ENCODE data around the gene FGF11.

FGF11 gene

DNA sequence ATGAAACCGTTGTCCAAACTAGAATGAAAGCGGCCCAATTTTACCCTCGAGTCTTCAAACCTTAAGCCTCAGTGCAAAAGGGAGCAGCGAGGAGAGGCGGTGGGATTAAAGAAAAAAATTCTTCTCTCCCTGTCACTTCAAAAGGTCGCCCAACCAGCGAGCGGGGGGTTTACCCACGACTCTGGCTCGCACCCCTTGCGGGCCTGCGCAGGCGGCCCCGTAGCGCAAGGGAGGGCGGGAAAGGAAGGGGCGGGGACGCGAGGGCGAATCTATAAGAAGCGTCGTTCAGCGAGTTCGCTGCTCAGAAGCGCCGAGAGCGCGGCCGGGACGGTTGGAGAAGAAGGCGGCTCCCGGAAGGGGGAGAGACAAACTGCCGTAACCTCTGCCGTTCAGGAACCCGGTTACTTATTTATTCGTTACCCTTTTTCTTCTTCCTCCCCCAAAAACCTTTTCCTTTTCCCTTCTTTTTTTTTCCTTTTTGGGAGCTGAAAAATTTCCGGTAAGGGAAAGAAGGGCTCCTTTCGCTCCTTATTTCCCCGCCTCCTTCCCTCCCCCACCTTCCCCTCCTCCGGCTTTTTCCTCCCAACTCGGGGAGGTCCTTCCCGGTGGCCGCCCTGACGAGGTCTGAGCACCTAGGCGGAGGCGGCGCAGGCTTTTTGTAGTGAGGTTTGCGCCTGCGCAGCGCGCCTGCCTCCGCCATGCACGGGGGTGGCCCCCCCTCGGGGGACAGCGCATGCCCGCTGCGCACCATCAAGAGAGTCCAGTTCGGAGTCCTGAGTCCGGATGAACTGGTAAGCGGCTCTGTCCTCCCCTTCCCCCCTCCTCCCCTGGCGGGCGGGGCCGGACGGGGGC, 45.0 kb downstream of the FGF11 start, which contains the start of gene POLR2A:
Gene POLR2A, plus strand, starts transcription at position 300 of the 852 bp plus-strand sequence.
- Mint-ChIP-seq H3K9me3 (ENCODE audit: low read depth) (no peaks in the 10 kb centered on the region), H3K27me3 (no peaks in the 10 kb centered on the region), H3K27ac (peak within 1 kb of the TSS; percentile 100), H3K4me1 (ENCODE audit: low read depth) (peaks cover 68% of the 10 kb centered on the region), H3K4me3 (peak within 1 kb of the TSS; percentile 98), H3K36me3 (peaks cover 9% of the 10 kb centered on the region)

DNA sequence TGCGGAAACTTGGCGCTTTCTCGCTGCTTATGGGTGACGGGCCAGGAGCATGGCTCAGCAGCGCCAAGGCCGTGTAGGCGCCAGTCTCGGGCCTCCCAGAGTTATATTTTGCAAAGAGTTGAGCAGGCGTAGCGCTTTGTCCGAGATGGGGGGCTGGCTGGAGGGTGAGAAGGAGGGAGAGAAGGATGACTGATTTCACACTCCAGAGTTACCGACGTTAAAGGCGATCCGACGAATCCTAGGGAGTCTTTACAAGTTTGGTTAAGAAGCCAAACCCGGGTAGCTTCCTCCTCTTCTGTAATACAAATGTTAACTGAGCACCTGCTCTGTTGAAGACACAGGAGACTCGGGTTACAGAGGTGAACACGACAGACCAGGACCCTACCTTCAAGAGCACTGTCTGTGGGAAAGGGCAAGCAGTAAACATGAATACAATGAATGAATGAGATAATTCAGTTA, 45.6 kb downstream of the FGF11 start:
- no peaks in the 10 kb centered on the region for H3K9me3 Mint-ChIP-seq (ENCODE audit: low read depth)
- H3K4me3 Mint-ChIP-seq = peak overlapping the region; percentile 98
- H3K4me1 Mint-ChIP-seq (ENCODE audit: low read depth) = peaks cover 71% of the 10 kb centered on the region
- no peaks in the 10 kb centered on the region for H3K27me3 Mint-ChIP-seq
- H3K36me3 Mint-ChIP-seq = peaks cover 9% of the 10 kb centered on the region
- peak overlapping the region; percentile 100 for H3K27ac Mint-ChIP-seq

DNA sequence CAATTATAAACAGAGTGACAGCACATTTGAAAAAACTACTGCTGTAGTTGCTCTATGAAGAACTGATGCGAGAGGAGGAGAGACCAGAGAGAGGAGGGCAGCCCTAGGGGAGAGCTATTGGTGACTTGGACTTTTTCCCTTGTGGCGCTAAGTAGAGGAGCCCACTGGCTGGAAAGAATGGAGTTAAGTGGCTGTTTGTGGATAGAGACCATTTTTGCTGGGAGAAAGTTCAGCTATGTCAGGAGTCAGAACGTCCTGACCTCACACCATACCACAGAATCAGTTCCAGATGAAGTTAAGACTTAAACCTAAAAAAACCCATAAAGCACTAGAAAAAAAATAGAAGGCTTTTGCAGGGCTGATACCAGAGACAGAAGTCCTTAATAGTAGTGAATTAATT, 46.9 kb downstream of the FGF11 start:
- peaks cover 9% of the 10 kb centered on the region for H3K36me3 Mint-ChIP-seq
- H3K4me3 Mint-ChIP-seq = peak overlapping the region; percentile 98
- H3K4me1 Mint-ChIP-seq (ENCODE audit: low read depth) = peaks cover 72% of the 10 kb centered on the region
- no peaks in the 10 kb centered on the region for H3K27me3 Mint-ChIP-seq
- peak overlapping the region; percentile 83 for H3K27ac Mint-ChIP-seq
- H3K9me3 Mint-ChIP-seq (ENCODE audit: low read depth) = no peaks in the 10 kb centered on the region

DNA sequence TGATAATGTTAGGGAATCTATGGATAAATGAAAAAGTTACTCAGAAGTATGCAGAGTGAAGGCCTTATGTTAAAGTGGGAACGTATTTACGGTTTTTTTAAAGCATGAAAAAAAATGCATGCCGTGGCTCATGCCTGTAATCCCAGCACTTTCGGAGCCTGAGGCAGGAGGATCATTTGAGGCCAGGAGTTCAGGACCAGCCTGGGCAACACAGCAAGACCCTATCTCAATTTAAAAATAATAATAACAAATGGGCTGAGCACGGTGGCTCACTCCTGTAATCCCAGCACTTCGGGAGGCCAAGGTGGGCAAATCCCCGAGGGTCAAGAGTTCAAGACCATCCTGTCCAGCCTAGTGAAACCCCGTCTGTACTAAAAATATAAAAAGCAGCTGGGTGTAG, 50.8 kb downstream of the FGF11 start:
- H3K36me3 Mint-ChIP-seq = peaks cover 8% of the 10 kb centered on the region
- no peaks in the 10 kb centered on the region for H3K9me3 Mint-ChIP-seq (ENCODE audit: low read depth)
- H3K4me1 Mint-ChIP-seq (ENCODE audit: low read depth) = peaks cover 78% of the 10 kb centered on the region
- no peak overlapping the region for H3K27ac Mint-ChIP-seq
- H3K27me3 Mint-ChIP-seq = no peaks in the 10 kb centered on the region
- no peak overlapping the region for H3K4me3 Mint-ChIP-seq

DNA sequence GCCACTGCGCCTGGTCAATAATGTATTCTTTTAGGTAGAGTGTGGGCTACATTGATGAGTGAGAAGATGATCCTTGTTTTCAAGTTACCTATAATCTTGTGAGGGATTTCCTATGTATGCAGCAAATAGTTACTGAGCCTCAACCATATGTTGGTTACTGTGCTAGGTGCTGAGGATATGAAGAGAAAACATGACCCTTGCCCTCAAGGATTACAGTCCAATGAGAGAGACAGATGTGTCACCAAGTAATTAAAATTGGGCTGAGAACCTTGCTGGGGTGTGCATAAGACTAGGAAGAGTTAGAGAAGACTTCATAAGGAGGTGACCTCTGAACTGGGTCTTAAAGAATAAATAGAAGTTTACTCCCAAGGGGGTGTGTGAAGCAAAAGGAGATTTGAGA, 52.3 kb downstream of the FGF11 start:
- Mint-ChIP-seq H3K9me3 (ENCODE audit: low read depth) (no peaks in the 10 kb centered on the region), H3K4me3 (peak overlapping the region; percentile 51), H3K27me3 (no peaks in the 10 kb centered on the region), H3K27ac (peak overlapping the region; percentile 46), H3K4me1 (ENCODE audit: low read depth) (peaks cover 70% of the 10 kb centered on the region), H3K36me3 (peaks cover 3% of the 10 kb centered on the region)

DNA sequence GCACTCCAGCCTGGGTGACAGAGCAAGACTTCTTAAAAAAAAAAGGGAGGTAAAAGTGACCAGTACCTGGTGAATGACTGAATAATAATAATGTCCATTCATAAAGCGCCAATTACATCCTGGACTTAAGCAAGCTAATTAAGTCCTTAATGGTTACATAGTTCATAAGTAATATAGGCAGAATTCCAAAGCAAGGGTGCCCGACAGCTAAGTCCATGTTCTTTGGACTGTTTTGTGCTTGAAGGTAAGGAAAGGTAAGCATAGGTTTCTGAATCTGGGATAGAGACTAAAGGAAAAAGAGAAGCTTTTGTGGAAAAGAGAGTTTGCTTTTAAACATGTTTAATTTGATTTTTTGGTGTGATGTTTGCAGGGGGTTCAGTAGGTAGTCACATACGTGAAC, 54.6 kb downstream of the FGF11 start:
- Mint-ChIP-seq H3K36me3 (peaks cover 2% of the 10 kb centered on the region), H3K4me1 (ENCODE audit: low read depth) (peaks cover 50% of the 10 kb centered on the region), H3K27me3 (no peaks in the 10 kb centered on the region), H3K9me3 (ENCODE audit: low read depth) (no peaks in the 10 kb centered on the region), H3K27ac (peak overlapping the region; percentile 54), H3K4me3 (no peak overlapping the region)

All from activated naive CD8-positive, alpha-beta T cell (primary cell).